Measurements from ENCODE around the gene SLMAP.

SLMAP gene

GRCh38 chr3:57903124-57903890 lies 147.2 kb downstream of the SLMAP start:
- DNase-seq: no peak

- DNase-seq: no peak
These were observed 154.9 kb downstream of the SLMAP start for GRCh38 chr3:57910990-57911389.

- no peak for DNase-seq
These were observed 155.5 kb downstream of the SLMAP start for GRCh38 chr3:57911593-57911992.

GRCh38 chr3:57917601-57918000 lies 161.5 kb downstream of the SLMAP start:
- DNase-seq: peak; percentile 34

- DNase-seq: peak; percentile 92
These were observed 162.2 kb downstream of the SLMAP start for GRCh38 chr3:57918123-57918837.

- DNase-seq: no peak
These were observed 163.9 kb downstream of the SLMAP start for GRCh38 chr3:57919987-57920386.

GRCh38 chr3:57923101-57923500 lies 167.0 kb downstream of the SLMAP start:
- no peak for DNase-seq

- DNase-seq: no peak
These were observed 167.6 kb downstream of the SLMAP start for GRCh38 chr3:57923752-57924151.

- no peak for DNase-seq
These were observed 171.1 kb downstream of the SLMAP start for GRCh38 chr3:57927166-57927565.

GRCh38 chr3:57927916-57928315 lies 171.8 kb downstream of the SLMAP start:
- DNase-seq: peak; percentile 45

- DNase-seq: no peak
These were observed 172.4 kb downstream of the SLMAP start for GRCh38 chr3:57928511-57928910.

GRCh38 chr3:57929988-57930387 lies 173.9 kb downstream of the SLMAP start:
- DNase-seq: no peak

GRCh38 chr3:57933602-57934001 lies 177.5 kb downstream of the SLMAP start:
- DNase-seq: no peak

- DNase-seq: no peak
These were observed 178.3 kb downstream of the SLMAP start for GRCh38 chr3:57934373-57934772.

GRCh38 chr3:57935539-57935938 lies 179.4 kb downstream of the SLMAP start:
- DNase-seq: no peak

GRCh38 chr3:57937092-57937491 lies 181.0 kb downstream of the SLMAP start:
- DNase-seq: no peak

- DNase-seq: no peak
These were observed 183.7 kb downstream of the SLMAP start for GRCh38 chr3:57939775-57940174.

GRCh38 chr3:57942388-57942787 lies 186.3 kb downstream of the SLMAP start:
- DNase-seq: no peak

GRCh38 chr3:57942872-57943283 lies 186.8 kb downstream of the SLMAP start:
- DNase-seq: no peak

GRCh38 chr3:57943525-57944495 lies 187.7 kb downstream of the SLMAP start:
- peak; percentile 44 for DNase-seq

GRCh38 chr3:57946970-57947381 lies 190.9 kb downstream of the SLMAP start:
- DNase-seq: no peak

GRCh38 chr3:57948080-57948671 lies 192.1 kb downstream of the SLMAP start:
- DNase-seq: no peak

GRCh38 chr3:57948781-57949242 lies 192.7 kb downstream of the SLMAP start:
- no peak for DNase-seq
